NCI-H460 (cell line): ENCODE data around the gene SLC9A8. TPM values are rescaled to one million over a fixed set of nuclear protein-coding genes. Genes with fewer than 3 reads are reported as not detected.
"Not testable (repeated sequence)": the region's sequence is repeated elsewhere in the genome, so short reads cannot be mapped to it uniquely, and the experiment has no call there.

Experiments
- DNase-seq: peaks from one replicate; pipeline ENCODE4 v3.0.0-alpha.2; 2016; ENCODE audit warnings: low read depth; ENCODE audit errors: extremely low read depth
- total RNA-seq: library from RNA; depleted of rRNA; stranded (reverse); fragments of >200 nt; shearing (Covaris generic); gene quantifications from 2 replicates; pipeline ENCODE4 v1.2.3, GENCODE V29; 2014

SLC9A8 gene
- total RNA-seq, 1 experiment from 2014 or later: 8.5 TPM

DNA sequence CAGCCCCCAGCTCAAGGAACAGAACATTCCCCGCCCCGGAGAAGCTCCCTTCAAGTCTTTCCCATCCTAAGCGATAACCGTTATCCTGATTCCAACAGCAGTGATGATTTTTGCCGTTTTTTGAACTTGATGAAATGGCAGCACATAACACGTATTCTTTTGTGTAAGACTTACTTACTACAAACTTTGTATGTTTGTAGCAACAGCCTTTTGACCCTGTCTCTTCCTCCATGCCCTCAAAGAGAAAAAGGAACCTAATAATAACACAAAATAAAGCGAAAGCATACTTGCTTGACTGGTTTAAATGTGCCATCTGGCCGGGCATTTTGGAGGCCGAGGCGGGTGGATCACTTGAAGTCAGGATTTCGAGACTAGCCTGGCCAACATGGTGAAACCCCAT, 26.4 kb upstream of the SLC9A8 start:
- no peak for DNase-seq

DNA sequence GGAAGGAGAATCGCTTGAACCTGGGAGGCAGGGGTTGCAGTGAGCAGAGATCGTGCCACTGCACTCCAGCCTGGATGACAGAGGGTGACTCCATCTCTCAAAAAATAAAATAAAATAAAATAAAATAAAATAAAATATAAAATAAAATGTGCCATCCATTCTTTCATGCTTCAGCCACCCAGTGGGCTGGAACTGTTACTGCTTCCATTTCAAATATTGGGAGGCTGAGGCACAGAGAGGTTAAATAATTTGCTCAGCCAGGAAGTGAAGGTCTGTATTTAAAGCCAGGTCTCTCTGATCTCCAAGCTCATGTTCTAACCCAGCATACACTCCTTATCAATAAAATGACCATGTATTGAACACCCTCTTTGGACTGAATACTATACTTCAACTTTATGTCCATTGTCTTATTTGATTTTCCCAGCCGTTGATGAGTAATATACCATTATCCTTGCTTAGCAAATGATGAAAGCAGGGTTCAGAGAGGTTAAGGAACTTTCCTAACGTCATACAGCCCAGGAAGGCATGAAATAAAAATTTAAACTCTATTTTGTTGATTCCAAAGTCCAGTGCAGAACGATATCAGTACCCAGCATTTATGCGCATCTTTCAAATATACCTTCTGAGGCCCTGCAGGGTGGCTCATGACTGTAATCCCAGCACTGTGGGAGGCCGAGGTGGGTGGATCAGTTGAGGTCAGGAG, 25.8 kb upstream of the SLC9A8 start:
- DNase-seq: no peak

DNA sequence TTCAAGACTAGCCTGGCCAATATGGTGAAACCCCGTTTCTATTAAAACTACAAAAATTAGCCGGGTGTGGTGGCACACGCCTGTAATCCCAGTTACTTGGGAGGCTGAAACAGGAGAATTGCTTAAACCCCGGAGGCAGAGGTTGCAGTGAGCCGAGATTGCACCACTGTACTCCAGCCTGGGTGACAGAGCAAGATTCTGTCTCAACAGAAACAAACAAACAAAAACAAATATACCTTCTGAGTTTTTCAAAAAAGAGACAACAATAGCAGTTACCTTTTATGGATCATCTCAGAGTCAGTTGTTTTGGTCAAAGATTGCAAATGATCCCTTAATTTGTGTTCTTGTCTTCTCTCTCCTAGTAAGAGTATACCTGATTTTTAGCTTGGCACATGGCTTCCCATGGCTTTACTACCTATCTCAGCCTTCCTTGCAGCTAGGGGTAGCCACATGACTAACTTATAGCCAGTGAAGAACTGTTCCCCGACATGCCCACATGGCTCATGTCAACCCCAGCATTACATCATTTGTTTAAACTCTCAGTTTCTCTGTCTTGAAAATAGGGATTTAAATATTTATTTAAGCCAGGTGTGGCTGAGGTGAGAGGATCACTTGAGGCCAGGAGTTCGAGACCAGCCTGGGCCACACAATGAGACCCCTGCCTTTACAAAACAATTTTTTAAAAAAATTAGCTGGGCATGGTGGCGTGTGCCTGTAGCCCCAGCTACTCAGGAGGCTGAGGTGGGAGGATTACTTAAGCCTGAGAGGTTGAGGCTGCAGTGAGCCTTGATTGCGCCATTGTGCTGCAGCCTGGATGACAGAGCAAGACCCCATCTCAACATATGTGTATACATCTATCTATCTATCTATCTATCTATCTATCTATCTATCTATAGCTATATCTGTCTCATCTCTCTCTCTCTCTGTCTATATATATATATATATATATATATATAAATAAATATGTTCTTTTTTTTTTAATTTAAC, 25.0 kb upstream of the SLC9A8 start:
- DNase-seq: no peak

DNA sequence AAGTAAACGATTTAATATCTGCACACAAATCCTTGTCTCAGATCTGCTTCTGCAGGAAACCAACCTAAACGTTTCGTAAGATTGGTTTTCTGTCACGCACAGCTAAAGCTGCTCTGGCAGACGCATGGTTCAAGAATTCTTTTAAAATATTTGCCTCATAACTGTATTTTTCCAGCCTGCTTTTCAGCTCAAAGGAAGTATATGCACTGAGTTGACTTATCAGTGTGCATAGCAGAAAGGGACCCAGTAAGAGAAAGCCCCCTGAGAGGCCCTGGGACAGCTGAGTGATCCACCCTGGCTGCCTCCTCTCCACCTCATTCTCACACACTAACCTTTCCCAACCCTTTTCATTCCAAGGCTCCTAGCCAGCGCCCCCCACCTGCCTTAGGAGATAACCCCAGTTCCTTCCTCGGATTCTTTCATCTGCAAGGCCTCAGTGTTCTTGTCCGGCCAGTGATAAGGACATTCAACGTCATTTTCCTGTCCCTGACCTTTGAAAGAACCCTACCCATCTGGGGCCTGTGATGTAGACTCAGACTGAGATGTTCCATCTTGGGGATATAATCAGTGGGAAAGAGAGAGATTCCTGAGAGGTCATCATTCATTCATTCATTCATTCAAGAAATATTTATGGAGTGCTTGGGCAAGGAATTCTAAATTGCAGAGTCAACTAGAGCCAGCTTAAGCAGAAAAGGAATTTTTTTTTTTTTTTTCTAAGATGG, 22.4 kb upstream of the SLC9A8 start:
- no peak for DNase-seq

DNA sequence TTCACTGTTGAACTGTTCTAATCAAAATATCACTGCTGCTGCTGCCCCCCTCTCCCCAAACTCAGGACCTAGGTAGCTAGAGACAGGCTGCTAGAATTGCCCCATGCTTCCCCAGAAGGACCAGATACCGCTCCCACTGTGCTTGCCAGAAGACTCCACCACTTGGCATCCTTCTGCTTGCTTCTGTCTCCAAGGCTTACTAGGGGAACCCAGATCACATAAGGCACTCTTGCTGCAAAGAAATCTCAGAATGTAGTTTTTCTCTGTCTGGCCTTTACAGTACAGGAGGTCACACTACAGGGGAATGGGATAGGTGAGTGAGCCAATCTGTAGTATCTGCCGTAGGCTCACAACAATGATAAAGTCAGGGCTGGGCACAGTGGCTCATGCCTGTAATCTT, 21.5 kb upstream of the SLC9A8 start:
- DNase-seq: no peak

DNA sequence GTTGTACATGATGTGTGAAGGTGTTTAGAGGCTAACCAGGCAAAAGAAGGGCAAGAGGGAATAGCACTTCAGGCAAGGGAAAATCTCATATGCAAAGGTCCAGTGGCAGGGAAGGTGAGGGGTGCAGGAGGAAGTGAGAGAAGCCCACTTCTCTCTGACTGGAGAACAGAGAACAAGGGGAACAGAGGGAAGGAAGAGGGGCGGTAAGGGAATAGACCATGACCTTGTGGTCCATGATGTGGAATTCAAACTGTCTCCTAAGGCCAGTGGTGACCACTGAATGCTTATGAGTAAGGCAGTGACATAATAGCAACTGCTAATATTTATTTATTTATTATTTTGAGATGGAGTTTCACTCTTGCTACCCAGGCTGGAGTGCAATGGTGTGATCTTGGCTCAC, 20.6 kb upstream of the SLC9A8 start:
- DNase-seq: no peak

DNA sequence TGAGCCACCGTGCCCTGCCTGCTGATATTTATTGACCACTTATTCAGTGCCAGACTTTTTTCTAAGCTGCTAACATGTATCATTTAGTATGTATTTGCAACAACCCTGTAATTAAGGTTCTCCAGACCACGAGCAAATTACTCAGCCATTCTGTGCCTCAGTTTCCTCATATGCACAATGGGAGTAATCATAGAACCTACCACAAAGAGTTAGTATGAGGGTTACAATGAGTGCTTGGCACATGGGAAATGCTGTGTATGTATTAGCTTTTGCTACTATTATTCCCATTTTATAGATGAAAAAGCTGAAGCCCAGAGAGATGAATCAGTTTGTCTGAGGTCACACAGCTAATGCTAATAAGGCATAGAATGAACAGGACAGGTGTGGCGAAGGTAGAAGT, 20.0 kb upstream of the SLC9A8 start:
- DNase-seq: no peak

DNA sequence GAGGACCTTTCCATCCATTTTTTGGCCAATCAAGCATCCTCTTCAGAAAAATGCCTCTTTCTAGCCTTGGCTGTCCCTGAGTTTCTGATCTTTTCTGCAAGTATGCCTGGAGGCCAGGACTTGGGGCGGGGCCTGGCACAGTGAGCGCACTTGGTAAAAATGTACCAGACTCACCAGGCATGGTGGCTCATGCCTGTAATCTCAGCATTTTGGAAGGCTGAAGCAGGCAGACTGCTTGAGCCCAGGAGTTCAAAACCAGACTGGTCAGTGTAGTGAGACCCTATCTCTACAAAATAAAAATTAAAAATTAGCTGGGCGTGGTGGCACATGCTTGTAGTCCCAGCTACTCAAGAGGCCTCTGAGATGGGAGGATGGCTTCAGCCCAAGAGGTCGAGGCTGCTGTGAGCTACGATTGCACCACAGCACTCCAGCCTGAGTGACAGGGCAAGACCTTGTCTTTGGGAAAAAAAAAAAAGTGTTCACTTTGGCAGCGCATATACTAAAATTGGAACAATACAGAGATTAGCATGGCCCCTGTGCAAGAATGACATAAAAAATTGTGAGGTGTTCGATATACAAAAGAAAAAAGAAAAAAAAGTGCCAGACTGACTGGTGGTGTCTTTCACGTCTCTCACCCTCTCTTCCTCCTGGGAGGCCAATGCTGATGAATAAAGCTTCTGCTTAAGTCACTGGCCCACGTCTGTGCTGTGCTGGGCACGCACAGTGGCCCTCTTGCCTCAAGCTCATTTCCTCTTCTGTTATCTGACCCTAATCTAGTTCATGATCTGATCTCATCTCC, 18.1 kb upstream of the SLC9A8 start:
- DNase-seq: no peak

DNA sequence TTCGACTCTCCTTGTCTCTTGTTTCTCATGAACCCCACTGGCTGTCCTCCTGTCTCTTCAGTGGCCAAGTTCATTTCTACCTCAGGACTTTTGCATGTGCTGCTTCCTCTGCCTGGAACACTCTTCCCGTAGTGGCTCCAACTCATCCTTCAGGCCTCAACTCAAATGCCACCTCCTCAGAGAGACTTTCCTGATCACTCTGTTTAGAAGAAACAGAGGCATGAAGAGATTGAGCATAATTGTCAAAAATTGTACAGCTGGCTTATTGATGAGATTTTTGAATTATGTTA, 17.5 kb upstream of the SLC9A8 start:
- DNase-seq: no peak

DNA sequence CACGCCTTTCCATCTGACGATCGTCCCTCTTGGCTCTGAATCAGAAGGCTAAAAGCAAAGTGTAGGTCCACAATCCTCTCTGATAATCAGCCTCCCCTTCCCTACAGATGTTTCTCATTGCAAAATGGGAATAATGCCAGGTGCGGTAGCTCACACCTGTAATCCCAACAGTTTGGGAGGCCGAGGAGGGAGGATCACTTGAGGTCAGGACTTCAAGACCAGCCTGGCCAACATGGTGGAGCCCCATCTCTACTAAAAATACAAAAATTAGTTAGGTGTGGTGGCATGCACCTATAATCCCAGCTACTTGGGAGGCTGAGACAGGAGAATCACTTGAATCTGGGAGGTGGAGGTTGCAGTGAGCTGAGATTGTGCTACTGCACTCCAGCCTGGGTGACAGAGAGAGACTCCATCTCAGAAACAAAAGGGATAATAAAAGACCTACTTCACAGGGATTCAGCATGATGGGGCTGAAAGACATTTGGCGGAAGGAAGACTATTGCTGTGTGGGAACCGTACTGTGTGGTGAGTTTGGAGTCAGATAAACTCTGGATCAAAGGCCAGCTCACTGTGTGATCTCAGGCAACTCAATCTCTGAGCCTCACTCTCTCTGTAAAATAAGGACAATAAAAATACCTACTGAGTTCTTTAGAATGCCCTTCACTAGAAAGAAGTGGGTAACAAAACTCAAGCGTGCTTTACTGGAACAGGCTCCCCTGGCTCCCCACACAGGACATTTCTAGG, 15.9 kb upstream of the SLC9A8 start:
- DNase-seq: no peak

DNA sequence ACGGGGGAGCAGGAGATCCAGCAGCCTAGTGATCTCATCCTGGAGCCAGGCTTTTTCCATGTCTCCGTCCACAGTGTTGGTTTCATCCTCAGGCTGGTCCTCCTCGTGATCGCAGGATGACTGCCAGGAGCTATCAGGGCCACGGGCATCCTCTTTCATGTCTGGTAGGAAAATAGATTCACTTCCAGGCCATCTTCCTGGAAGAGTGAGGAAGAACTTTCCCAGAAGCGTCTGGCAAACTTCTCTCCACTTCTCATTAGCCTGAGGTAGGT, 15.3 kb upstream of the SLC9A8 start:
- no peak for DNase-seq

DNA sequence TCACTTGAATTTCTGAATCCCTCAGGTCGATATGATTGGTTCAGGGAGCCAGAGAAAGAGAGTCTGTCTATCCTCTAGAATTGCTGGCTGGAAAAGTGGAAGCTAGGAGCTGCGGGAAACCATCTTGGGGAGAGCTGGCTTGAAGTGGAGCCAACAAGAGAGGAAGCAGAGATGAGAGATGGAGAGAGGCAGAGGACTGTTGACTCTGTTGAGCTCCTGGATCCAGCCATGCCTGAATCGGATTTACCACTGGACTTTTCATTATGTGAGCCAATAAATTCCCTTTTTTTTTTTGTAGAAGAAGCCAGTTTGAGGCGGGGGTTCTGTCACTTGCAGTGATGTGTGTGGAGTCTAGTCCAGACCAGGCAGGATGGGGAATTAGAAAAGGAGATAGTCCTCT, 13.9 kb upstream of the SLC9A8 start:
- DNase-seq: no peak

DNA sequence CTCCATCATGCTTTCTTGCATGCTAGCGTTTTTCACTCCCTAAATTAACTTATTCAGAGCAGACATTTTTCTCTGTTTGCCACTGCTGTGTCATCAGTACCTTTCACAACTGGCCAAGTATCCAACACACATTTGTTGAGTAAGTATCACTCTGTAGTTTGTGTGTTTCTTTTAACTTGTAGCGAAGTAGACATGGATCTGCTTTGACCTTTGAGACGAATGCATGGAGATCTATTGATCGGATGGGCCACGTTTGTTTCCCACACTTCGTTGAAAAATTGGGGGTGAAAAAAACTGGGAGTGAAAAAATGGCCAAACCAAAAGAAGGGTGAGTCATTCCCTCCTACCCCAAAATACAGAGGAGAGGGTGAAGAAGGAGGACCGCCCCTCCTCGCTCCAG, 12.9 kb upstream of the SLC9A8 start:
- DNase-seq: no peak

DNA sequence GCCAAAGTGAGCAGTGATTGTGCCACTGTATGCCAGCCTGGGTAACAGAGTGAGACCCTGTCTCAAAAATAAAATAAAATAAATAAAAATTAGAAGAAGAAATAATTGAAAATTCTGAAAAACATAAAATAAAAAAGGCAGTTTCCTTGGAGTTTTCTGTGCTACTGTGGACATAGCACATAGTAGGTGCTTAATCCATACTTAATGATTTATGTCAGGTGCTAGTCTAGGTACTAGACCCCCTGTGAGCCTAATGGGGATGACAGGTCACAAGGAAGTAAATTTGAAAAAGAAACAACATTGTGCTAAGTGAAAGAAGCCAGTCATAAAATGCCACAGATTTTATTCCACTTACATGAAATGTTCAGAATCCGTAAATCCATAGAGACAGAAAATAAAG, 9.2 kb upstream of the SLC9A8 start:
- DNase-seq: no peak

DNA sequence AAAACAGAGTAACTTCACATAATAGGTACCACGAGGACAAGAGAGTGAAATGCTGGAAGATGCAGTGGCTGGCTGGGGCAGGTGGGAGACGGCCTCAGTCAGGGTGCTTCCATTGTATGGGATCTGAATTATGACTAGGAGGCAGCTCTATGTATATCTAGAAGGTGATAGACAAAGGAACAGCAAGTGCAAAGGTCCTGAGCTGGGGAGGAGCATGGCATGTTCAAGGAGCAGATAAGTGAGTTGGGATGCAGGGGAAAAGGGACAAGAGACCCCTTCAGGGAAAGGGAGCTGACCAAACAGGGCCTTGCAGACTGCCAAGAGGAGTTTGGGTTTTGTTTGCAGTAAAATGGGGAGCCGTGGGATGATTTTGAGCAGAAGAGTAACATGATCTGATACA, 8.3 kb upstream of the SLC9A8 start:
- DNase-seq: no peak

DNA sequence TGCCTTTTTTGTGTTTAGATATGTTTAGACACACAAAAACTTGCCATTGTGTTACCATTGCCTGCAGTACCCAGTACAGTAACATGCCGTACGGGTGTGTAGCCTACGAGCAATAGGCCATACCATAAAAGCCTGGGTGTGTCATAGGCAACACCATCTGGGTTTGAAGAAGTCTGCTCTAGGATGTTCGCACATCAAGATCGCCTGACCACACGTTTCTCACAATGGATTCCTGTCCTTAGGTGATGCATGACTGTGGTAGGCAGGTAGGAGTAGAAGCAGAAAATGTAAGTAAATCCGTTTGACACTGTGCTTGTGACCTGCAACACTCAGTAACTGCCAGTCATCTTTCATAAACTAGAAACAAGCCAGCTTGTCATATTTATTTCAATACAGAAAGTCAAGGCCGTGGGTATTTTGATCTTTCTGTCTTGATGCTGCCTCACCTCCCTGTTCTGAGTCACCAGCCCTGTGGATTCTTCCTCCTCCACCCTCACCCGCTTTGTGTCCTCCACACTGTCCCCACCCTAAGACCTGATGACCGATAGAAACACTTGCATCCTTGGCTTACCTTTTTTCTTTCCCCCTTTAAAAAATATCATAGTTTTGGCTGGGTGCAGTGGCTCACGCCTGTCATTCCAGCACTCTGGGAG, 7.3 kb upstream of the SLC9A8 start:
- not testable (repeated sequence) for DNase-seq

DNA sequence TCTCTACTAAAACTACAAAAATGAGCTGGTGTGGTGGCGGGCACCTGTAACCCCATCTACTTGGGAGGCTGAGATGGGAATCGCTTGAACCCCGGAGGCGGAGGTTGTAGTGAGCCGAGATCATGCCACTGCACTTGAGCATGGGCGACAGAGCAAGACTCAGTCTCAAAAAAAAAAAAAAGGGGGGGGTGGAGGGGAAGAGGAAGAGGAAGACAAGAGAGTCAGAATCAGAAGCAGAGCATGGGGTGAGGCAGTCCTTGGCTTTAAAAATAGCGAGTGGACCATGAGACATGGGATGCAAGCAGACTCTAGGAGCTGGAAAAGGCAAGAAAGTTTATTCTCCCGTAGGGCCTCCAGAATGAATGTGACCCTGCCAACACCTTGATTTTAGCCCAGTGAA, 3.9 kb upstream of the SLC9A8 start:
- no peak for DNase-seq

DNA sequence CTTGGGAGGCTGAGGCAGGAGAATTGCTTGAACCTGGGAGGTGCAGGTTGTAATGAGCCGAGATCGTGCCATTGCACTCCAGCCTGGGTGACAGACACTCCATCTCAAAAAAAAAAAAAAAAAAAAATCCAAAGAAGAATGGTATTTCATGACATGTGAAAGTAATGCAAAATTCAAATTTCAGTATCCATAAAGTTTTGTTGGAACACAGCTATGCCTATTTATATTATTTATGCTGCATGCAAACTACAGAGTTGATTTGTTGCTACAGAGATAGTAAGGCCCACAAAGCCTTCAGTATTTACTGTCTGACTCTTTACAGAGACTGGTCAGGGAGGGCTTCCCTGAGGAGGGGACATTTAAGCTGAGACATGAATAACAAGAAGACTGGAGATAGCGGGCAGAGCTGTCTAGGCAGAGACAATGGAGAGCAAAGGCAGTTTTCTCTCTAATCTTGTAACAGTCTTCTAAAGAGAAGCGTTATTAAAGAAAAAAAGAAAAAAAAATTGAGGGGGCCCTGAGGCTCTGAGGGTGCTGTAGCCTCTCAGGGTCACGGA, 2.7 kb upstream of the SLC9A8 start:
- no peak for DNase-seq

DNA sequence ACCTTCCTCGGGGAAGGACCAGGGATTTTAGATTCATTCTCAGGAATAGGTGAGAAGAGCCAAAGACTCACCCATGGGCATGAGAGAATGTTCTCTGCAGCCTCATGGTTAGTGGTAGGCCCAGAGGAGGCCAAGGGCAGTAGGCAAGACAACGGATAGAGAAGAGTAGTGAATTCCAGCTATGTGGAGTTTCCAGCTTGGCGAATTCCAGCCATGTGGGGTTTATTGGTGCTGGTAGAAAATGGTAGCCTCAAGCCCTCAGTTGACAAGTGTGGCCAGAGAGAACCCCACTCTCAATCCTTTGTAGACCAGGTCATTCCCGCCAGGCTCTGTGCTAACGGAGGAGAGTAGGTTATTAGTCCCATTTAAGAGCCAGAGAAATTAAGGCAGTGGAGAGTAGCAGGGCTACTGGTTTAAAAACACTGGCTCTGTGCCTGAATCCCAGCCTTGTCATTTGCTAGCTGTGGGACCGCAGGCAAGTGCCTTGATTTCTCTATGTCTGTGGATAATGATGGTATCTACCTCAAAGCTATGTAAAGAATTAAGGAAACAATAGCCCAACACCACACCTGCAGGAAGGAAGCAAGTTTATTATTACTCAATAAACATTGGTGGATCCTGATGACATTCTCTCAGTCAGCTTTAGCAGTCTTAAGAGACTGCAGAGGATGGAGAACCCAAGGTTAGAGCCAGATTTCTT, 2.0 kb upstream of the SLC9A8 start:
- no peak for DNase-seq
